Esophagus squamous epithelium (tissue), 5 donors: ENCODE data around the gene CHPF2. TPM values are rescaled to one million over a fixed set of nuclear protein-coding genes. Genes with fewer than 3 reads are reported as not detected.

ENCODE experiments used
- DNase-seq: peaks from one replicate; lab custom pipeline; 2025; lab: John Stamatoyannopoulos, UW
- H3K27ac ChIP-seq, 4 donors: fragments of 200-600 bp; sonication (generic); one replicate each; pipeline ENCODE4 v1.5.1; 2016 to 2019; ENCODE audit warnings: mild to moderate bottlenecking in 1 of 4
- H3K27me3 ChIP-seq, 4 donors: fragments of 200-600 bp; sonication (generic); 1 replicate in 3 of 4; 2 replicates in 1 of 4; pipeline versions ENCODE4 v1.5.1 to v1.6.0; 2017 to 2021; ENCODE audit warnings: antibody characterized with exemption in 1 of 4
- H3K36me3 ChIP-seq, 3 donors: fragments of 200-600 bp; sonication (generic); one replicate each; pipeline ENCODE4 v1.5.1; 2016 to 2019
- H3K4me1 ChIP-seq, 3 donors: fragments of 200-600 bp; sonication (generic); one replicate each; pipeline ENCODE4 v1.5.1; 2017 to 2019
- H3K4me3 ChIP-seq, 4 donors: fragments of 200-600 bp; sonication (generic); 1 replicate in 3 of 4; 2 replicates in 1 of 4; pipeline ENCODE4 v1.5.1; 2016 to 2019; ENCODE audit warnings: mild to moderate bottlenecking in 2 of 4, moderate library complexity in 1 of 4
- H3K9me3 ChIP-seq, 3 donors: fragments of 200-600 bp; sonication (generic); one replicate each; pipeline ENCODE4 v1.5.1; 2016 to 2019
- POLR2A ChIP-seq, 4 donors: fragments of 450-650 bp; IDR thresholded peaks; one replicate each; pipeline ENCODE4 v1.6.1; 2017; ENCODE audit warnings: antibody characterized with exemption in 4 of 4, mild to moderate bottlenecking in 4 of 4, moderate library complexity in 3 of 4
- WGBS, 2 donors: methylation state at CpG; one replicate each; pipeline ENCODE4 v1.1.5; 2018; 5-methylcytosine and 5-hydroxymethylcytosine counted together
- intact Hi-C: fragments of 100-400 bp; cut with DNase I; formaldehyde crosslinking; loops from one replicate; pipeline ENCODE4 v1.15.0; 2022
- total RNA-seq, 4 donors: library from RNA; depleted of rRNA; stranded (reverse); fragments of >200 nt; gene quantifications; one replicate each; pipeline ENCODE4 v1.1.0, GENCODE V29; 2016
- TF ChIP-seq, protein P1 (sequence below), 6 experiments: fragments of 450-650 bp in 4 of 6; fragments of 200-600 bp in 2 of 6; sonication (generic) in 2 of 6; IDR thresholded peaks; one replicate each; pipeline ENCODE4 v1.5.1; 2016 to 2019; ENCODE audit warnings: antibody characterized with exemption in 6 of 6, mild to moderate bottlenecking in 4 of 6, moderate library complexity in 4 of 6
- donor health status: DM: yes; HTN: yes; CAD: no.

The CHPF2 gene
- total RNA-seq, 4 donors from 2014 or later: 21.8 to 23.5 (median 22.3) TPM

GRCh38 chr7:151187409-151188251 lies 44.7 kb upstream of the CHPF2 start:
- no peak for DNase-seq
- H3K9me3 ChIP-seq: no peaks in the 10 kb centered on the region
- no peaks in the 10 kb centered on the region for H3K4me1 ChIP-seq
- H3K27me3 ChIP-seq: peaks cover 0 to 14% (median 0%) of the 10 kb centered on the region in 4 donors
- intact Hi-C loops: no loop called here
- TF ChIP-seq, protein P1, sequence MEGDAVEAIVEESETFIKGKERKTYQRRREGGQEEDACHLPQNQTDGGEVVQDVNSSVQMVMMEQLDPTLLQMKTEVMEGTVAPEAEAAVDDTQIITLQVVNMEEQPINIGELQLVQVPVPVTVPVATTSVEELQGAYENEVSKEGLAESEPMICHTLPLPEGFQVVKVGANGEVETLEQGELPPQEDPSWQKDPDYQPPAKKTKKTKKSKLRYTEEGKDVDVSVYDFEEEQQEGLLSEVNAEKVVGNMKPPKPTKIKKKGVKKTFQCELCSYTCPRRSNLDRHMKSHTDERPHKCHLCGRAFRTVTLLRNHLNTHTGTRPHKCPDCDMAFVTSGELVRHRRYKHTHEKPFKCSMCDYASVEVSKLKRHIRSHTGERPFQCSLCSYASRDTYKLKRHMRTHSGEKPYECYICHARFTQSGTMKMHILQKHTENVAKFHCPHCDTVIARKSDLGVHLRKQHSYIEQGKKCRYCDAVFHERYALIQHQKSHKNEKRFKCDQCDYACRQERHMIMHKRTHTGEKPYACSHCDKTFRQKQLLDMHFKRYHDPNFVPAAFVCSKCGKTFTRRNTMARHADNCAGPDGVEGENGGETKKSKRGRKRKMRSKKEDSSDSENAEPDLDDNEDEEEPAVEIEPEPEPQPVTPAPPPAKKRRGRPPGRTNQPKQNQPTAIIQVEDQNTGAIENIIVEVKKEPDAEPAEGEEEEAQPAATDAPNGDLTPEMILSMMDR (IDR thresholded peaks at IDR 0.05): no peak
- TF ChIP-seq POLR2A (IDR thresholded peaks at IDR 0.05): no peak
- no peaks in the 10 kb centered on the region for H3K36me3 ChIP-seq
- WGBS, 2 donors: 50 to 70% methylated on average over 7 to 10 of the region's 22 CpGs
- H3K27ac ChIP-seq: no peak overlapping the region
- no peak overlapping the region for H3K4me3 ChIP-seq

DNA sequence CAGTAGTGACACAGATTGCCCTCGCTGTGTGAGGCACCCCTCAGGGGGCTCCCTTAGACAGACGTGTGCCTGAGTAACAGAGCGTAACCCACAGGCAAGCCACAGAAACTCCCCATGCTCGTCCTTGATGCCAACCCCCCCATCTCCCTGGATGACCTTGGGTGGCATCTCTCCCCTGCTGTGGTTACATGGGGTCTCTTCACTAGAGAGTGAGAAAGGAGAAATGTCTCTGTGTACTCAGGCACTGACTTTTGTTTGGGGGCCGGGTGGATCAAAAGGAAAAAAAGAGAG lies 44.1 kb upstream of the CHPF2 start:
- intact Hi-C loops: no loop called here
- Histone ChIP-seq H3K4me1 (no peaks in the 10 kb centered on the region), H3K36me3 (no peaks in the 10 kb centered on the region), H3K27me3 (peaks cover 0 to 17% (median 0%) of the 10 kb centered on the region in 4 donors), H3K4me3 (no peak overlapping the region), H3K9me3 (no peaks in the 10 kb centered on the region), H3K27ac (no peak overlapping the region)
- 36 to 54% methylated on average over 1 to 3 of the region's 5 CpGs for WGBS, 2 donors
- no peak for DNase-seq
- no peak for TF ChIP-seq POLR2A (IDR thresholded peaks at IDR 0.05)
- TF ChIP-seq, protein P1 (IDR thresholded peaks at IDR 0.05): no peak

GRCh38 chr7:151189038-151189437 lies 43.2 kb upstream of the CHPF2 start:
- no peak for DNase-seq
- Histone ChIP-seq H3K9me3 (no peaks in the 10 kb centered on the region), H3K27me3 (peaks cover 0 to 20% (median 0%) of the 10 kb centered on the region in 4 donors), H3K4me1 (no peaks in the 10 kb centered on the region), H3K4me3 (no peak overlapping the region), H3K27ac (no peak overlapping the region), H3K36me3 (no peaks in the 10 kb centered on the region)
- intact Hi-C loops: no loop called here
- 57 to 70% methylated on average over 4 of the region's 4 CpGs for WGBS, 2 donors
- TF ChIP-seq, protein P1 (IDR thresholded peaks at IDR 0.05): no peak
- TF ChIP-seq POLR2A (IDR thresholded peaks at IDR 0.05): no peak

DNA sequence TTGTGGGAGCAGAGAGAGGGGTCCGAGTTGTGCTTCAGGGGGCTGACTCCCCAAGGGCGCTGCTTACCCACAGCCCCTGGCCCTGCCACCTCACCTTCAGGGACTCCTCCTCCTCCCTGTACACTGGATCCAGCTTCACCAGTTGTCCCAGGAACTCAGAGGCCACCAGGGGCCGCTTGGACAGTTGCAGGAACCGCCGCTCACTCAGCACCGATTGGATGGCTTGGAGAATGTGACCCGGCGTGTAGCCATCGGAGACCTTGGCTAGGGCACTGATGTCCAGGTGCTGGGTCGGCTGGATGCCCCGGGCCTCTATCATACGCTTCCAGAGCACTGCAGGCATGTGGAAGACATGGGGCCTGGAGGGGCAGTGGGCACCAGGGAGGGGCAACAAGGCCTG lies 40.7 kb upstream of the CHPF2 start:
- WGBS, 2 donors: no CpG with 5 or more reads among the region's 12 CpGs
- H3K9me3 ChIP-seq: no peaks in the 10 kb centered on the region
- H3K27me3 ChIP-seq: peaks cover 0 to 33% (median 0%) of the 10 kb centered on the region in 4 donors
- TF ChIP-seq, protein P1 (IDR thresholded peaks at IDR 0.05): no peak
- TF ChIP-seq POLR2A (IDR thresholded peaks at IDR 0.05): no peak
- H3K27ac ChIP-seq: no peak overlapping the region
- DNase-seq: no peak
- no peak overlapping the region for H3K4me3 ChIP-seq
- H3K36me3 ChIP-seq: no peaks in the 10 kb centered on the region
- intact Hi-C loops: no loop called here
- H3K4me1 ChIP-seq: no peaks in the 10 kb centered on the region

DNA sequence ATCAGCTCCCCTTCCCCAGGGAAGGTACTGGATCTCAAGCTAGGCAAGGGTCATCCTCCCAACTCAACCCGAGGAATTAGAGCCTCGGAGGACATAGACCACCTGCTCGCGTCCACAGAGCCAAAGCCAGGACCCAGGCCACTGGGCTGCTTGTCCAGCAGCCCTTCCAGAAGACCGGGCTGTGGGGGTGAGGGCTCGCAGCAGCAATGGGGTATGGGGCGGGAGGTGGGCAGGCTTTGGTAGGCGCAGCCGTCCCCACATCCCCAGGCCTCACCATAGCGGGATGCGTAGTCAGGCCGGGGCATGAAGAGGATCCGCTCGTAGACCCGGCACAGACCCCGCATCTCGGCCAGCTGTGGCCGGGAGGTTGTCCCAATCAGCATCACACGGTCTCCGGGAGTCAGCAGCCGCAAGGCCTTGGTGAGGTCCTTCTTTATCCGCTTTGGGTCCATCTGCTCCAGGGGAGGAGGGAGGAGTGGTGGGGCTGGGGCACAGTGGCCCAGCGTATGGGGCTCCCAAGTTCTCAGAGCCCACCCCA lies 40.2 kb upstream of the CHPF2 start:
- Histone ChIP-seq H3K4me1 (no peaks in the 10 kb centered on the region), H3K4me3 (no peak overlapping the region), H3K36me3 (no peaks in the 10 kb centered on the region), H3K9me3 (no peaks in the 10 kb centered on the region), H3K27ac (no peak overlapping the region), H3K27me3 (peaks cover 0 to 35% (median 0%) of the 10 kb centered on the region in 4 donors)
- no peak for TF ChIP-seq POLR2A (IDR thresholded peaks at IDR 0.05)
- TF ChIP-seq, protein P1 (IDR thresholded peaks at IDR 0.05): no peak
- intact Hi-C loops: no loop called here
- 80% methylated on average over 1 of the region's 23 CpGs; no CpG with 5 or more reads in 1 of the 2 donors for WGBS, 2 donors
- DNase-seq: no peak
